AG10803 (cell line): ENCODE data around the gene ZNF74.

ENCODE experiments used
- DNase-seq: peaks from one replicate; pipeline ENCODE4 v3.0.0; 2010; ENCODE audit warnings: low read depth
- H3K4me3 ChIP-seq: 2 replicates; pipeline ENCODE4 v1.5.1; 2011; ENCODE audit warnings: mild to moderate bottlenecking, low read length, control low read depth
- CTCF ChIP-seq: conservative IDR thresholded peaks from 2 replicates; pipeline ENCODE4 v1.5.1; 2011; ENCODE audit warnings: mild to moderate bottlenecking, low read length, control low read depth, inconsistent platforms

Gene ZNF74

GRCh38 chr22:20434773-20435172, 40.8 kb downstream of the ZNF74 start:
- TF ChIP-seq CTCF = no peak
- DNase-seq = no peak
- H3K4me3 ChIP-seq = no peak overlapping the region; the same call in 1 of the 2 replicates

GRCh38 chr22:20435436-20436306, 41.7 kb downstream of the ZNF74 start:
- no peak for DNase-seq
- TF ChIP-seq CTCF = no peak
- H3K4me3 ChIP-seq = peak overlapping the region; percentile 99

- H3K4me3 ChIP-seq = peak overlapping the region; percentile 99
- TF ChIP-seq CTCF = no peak
- peak; percentile 57 for DNase-seq
Measured at GRCh38 chr22:20436307-20436767, 42.4 kb downstream of the ZNF74 start.

- TF ChIP-seq CTCF = no peak
- DNase-seq = no peak
- H3K4me3 ChIP-seq = peak overlapping the region; percentile 99
Measured at GRCh38 chr22:20436768-20437612, 43.0 kb downstream of the ZNF74 start.

- TF ChIP-seq CTCF = no peak
- peak within 1 kb of the TSS; percentile 99 for H3K4me3 ChIP-seq
- peak; percentile 72 for DNase-seq
Measured at GRCh38 chr22:20437613-20438426, 43.9 kb downstream of the ZNF74 start, which contains the start of gene SCARF2. TSS of gene SCARF2 (minus strand) at chr22:20437825. CDS start at chr22:20437754, 71 bp downstream.

GRCh38 chr22:20438427-20438677, 44.4 kb downstream of the ZNF74 start:
- no peak for DNase-seq
- TF ChIP-seq CTCF = no peak
- peak overlapping the region; percentile 99 for H3K4me3 ChIP-seq
